Smooth muscle cell (in vitro differentiated cells): ENCODE results near the gene ODC1. TPM values are rescaled to one million over a fixed set of nuclear protein-coding genes. Genes with fewer than 3 reads are reported as not detected.
"Not testable (repeated sequence)": the region's sequence is repeated elsewhere in the genome, so short reads cannot be mapped to it uniquely, and the experiment has no call there.

Experiments used
- DNase-seq: peaks from one replicate; lab custom pipeline; 2025; ENCODE audit not compliant: unreplicated experiment; lab: John Stamatoyannopoulos, UW
- H2AFZ ChIP-seq: fragments of 200-600 bp; sonication (generic); 2 replicates; pipeline ENCODE4 v1.6.0; 2016; ENCODE audit warnings: antibody characterized with exemption, low read depth, mild to moderate bottlenecking
- H3F3A ChIP-seq: fragments of 200-600 bp; sonication (generic); 2 replicates; pipeline ENCODE4 v1.6.0; 2017; ENCODE audit warnings: antibody characterized with exemption, low read depth
- H3K27ac ChIP-seq: fragments of 200-600 bp; sonication (generic); 2 replicates; pipeline ENCODE4 v1.5.1; 2016; ENCODE audit warnings: low read depth, mild to moderate bottlenecking
- H3K27me3 ChIP-seq: fragments of 200-600 bp; sonication (generic); 2 replicates; pipeline ENCODE4 v1.6.1; 2016; ENCODE audit warnings: low read depth, mild to moderate bottlenecking
- H3K36me3 ChIP-seq: fragments of 200-600 bp; sonication (generic); 2 replicates; pipeline ENCODE4 v1.5.1; 2016; ENCODE audit warnings: low read depth
- H3K4me1 ChIP-seq: fragments of 200-600 bp; sonication (generic); 2 replicates; pipeline ENCODE4 v1.5.1; 2016; ENCODE audit warnings: low read depth
- H3K4me2 ChIP-seq: fragments of 200-600 bp; sonication (generic); 2 replicates; pipeline ENCODE4 v1.6.0; 2016; ENCODE audit warnings: mild to moderate bottlenecking
- H3K4me3 ChIP-seq: fragments of 200-600 bp; sonication (generic); 2 replicates; pipeline ENCODE4 v1.5.1; 2016; ENCODE audit warnings: mild to moderate bottlenecking
- H3K79me2 ChIP-seq: fragments of 200-600 bp; sonication (generic); 2 replicates; pipeline ENCODE4 v1.6.0; 2016; ENCODE audit warnings: low read depth, mild to moderate bottlenecking
- H3K9ac ChIP-seq: fragments of 200-600 bp; sonication (generic); 2 replicates; pipeline ENCODE4 v1.6.0; 2016; ENCODE audit warnings: low read depth
- H3K9me3 ChIP-seq: fragments of 200-600 bp; sonication (generic); replicated peaks from 2 replicates; pipeline ENCODE4 v1.5.1; 2016; ENCODE audit warnings: low read depth
- H4K20me1 ChIP-seq: fragments of 200-600 bp; sonication (generic); 2 replicates; pipeline ENCODE4 v1.6.0; 2016; ENCODE audit warnings: low read depth
- WGBS: methylation state at CpG from one replicate; pipeline ENCODE4 v1.1.7; 2016; ENCODE audit warnings: low lambda C conversion rate; 5-methylcytosine and 5-hydroxymethylcytosine counted together
- polyA plus RNA-seq: library from polyadenylated mRNA; unstranded; fragments of >200 nt; fragmentation: Nextera tagmentation; extraction: Ambion mirVana; gene quantifications from 2 replicates; pipeline ENCODE4 v1.2.1, GENCODE V29; 2016
- total RNA-seq: library from RNA; depleted of rRNA; stranded (reverse); fragments of >200 nt; gene quantifications from 2 replicates; pipeline ENCODE4 v1.2.3, GENCODE V29; 2014
- TF ChIP-seq, protein P1 (sequence below): fragments of 200-600 bp; sonication (generic); IDR thresholded peaks from 2 replicates; pipeline ENCODE4 v1.5.1; 2017; ENCODE audit warnings: borderline replicate concordance, mild to moderate bottlenecking, antibody characterized with exemption; ENCODE audit not compliant: insufficient read depth, poor library complexity, severe bottlenecking

The ODC1 gene
- total and polyA plus RNA-seq, 2 experiments from 2014 or later: 22.4 to 34.7 TPM

GRCh38 chr2:10457846-10458598 lies 9.9 kb upstream of the ODC1 start:
- H3K9ac ChIP-seq: no peak overlapping the region
- no peaks in the 10 kb centered on the region for H3K79me2 ChIP-seq
- no peaks in the 10 kb centered on the region for H3K36me3 ChIP-seq
- H3K4me2 ChIP-seq: no peak overlapping the region
- no peaks in the 10 kb centered on the region for H3K9me3 ChIP-seq
- no peak overlapping the region for H3K27ac ChIP-seq
- 92% methylated on average over 11 of the region's 11 CpGs for WGBS
- H3K4me1 ChIP-seq: peaks cover 8% of the 10 kb centered on the region
- TF ChIP-seq, protein P1, sequence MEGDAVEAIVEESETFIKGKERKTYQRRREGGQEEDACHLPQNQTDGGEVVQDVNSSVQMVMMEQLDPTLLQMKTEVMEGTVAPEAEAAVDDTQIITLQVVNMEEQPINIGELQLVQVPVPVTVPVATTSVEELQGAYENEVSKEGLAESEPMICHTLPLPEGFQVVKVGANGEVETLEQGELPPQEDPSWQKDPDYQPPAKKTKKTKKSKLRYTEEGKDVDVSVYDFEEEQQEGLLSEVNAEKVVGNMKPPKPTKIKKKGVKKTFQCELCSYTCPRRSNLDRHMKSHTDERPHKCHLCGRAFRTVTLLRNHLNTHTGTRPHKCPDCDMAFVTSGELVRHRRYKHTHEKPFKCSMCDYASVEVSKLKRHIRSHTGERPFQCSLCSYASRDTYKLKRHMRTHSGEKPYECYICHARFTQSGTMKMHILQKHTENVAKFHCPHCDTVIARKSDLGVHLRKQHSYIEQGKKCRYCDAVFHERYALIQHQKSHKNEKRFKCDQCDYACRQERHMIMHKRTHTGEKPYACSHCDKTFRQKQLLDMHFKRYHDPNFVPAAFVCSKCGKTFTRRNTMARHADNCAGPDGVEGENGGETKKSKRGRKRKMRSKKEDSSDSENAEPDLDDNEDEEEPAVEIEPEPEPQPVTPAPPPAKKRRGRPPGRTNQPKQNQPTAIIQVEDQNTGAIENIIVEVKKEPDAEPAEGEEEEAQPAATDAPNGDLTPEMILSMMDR: no peak
- DNase-seq: no peak
- no peaks in the 10 kb centered on the region for H3F3A ChIP-seq
- no peak overlapping the region for H2AFZ ChIP-seq
- no peak overlapping the region for H3K4me3 ChIP-seq
- no peaks in the 10 kb centered on the region for H4K20me1 ChIP-seq
- no peaks in the 10 kb centered on the region for H3K27me3 ChIP-seq

- not testable (repeated sequence) for H3K4me3 ChIP-seq, H4K20me1 ChIP-seq
Measured at GRCh38 chr2:10457195-10457594, 9.1 kb upstream of the ODC1 start.

GRCh38 chr2:10454505-10454904 lies 6.4 kb upstream of the ODC1 start:
- Histone ChIP-seq H3K4me1 (peaks cover 11% of the 10 kb centered on the region), H2AFZ (no peak overlapping the region), H3K79me2 (no peaks in the 10 kb centered on the region), H3K27ac (no peak overlapping the region), H3K9me3 (no peaks in the 10 kb centered on the region), H3K4me3 (no peak overlapping the region), H4K20me1 (no peaks in the 10 kb centered on the region), H3F3A (no peaks in the 10 kb centered on the region), H3K9ac (no peak overlapping the region), H3K4me2 (no peak overlapping the region), H3K36me3 (no peaks in the 10 kb centered on the region), H3K27me3 (no peaks in the 10 kb centered on the region)
- no peak for DNase-seq
- TF ChIP-seq, protein P1: no peak
- 95% methylated on average over 7 of the region's 7 CpGs for WGBS

More at GRCh38 chr2:10457195-10457594, 9.1 kb upstream of the ODC1 start:
- not testable (repeated sequence) for H3K36me3 ChIP-seq, H3K27ac ChIP-seq, H3K9ac ChIP-seq, H3K4me2 ChIP-seq, H3K27me3 ChIP-seq, H3K4me1 ChIP-seq, H3F3A ChIP-seq, H2AFZ ChIP-seq, H3K79me2 ChIP-seq, DNase-seq, H3K9me3 ChIP-seq
- 90% methylated on average over 3 of the region's 3 CpGs for WGBS

DNA sequence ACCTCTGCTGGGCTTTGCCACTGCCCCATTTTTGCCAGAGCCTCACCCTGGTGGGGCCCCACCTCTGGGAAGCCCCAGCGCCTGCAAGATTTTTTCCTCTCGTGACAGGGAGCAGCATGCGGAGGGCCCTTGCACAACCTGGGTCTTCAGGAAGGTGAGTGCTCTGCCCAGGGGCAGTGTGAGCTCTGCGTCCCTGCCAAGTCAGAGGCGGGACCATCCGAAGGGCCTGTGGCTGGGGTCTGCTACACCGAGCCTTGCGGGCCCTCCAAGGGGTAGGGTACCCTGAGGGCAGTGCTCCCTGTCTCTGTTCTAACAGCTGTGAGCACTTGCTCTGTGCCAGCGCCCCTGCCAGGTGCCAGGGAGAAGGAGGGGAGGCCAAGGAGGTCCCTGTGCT lies 5.8 kb upstream of the ODC1 start:
- TF ChIP-seq, protein P1: no peak
- Histone ChIP-seq H4K20me1 (no peaks in the 10 kb centered on the region), H3K4me2 (no peak overlapping the region), H3K27me3 (no peaks in the 10 kb centered on the region), H3K4me3 (no peak overlapping the region), H3K36me3 (no peaks in the 10 kb centered on the region), H3F3A (no peaks in the 10 kb centered on the region), H3K79me2 (no peaks in the 10 kb centered on the region), H3K9me3 (no peaks in the 10 kb centered on the region), H2AFZ (no peak overlapping the region), H3K4me1 (peaks cover 16% of the 10 kb centered on the region), H3K9ac (no peak overlapping the region), H3K27ac (no peak overlapping the region)
- WGBS: 91% methylated on average over 9 of the region's 9 CpGs
- DNase-seq: no peak
